AG09309 (cell line): ENCODE results near the gene CSRNP2.
A peak's percentile ranks its signal among the peaks of the same experiment; 100 is the strongest.

Experiments
- DNase-seq: peaks from one replicate; pipeline ENCODE4 v3.0.0-alpha.2; 2010; ENCODE audit warnings: low read depth
- H3K4me3 ChIP-seq: 2 replicates; pipeline ENCODE4 v1.5.1; 2011; ENCODE audit warnings: mild to moderate bottlenecking, low read depth, low read length, moderate library complexity; ENCODE audit not compliant: control insufficient read depth
- CTCF ChIP-seq: IDR thresholded peaks from 2 replicates; pipeline ENCODE4 v1.5.1; 2011; ENCODE audit warnings: mild to moderate bottlenecking, low read depth, low read length, inconsistent platforms; ENCODE audit not compliant: insufficient read depth, control insufficient read depth; ENCODE audit errors: missing control alignments

Gene CSRNP2, protein sequence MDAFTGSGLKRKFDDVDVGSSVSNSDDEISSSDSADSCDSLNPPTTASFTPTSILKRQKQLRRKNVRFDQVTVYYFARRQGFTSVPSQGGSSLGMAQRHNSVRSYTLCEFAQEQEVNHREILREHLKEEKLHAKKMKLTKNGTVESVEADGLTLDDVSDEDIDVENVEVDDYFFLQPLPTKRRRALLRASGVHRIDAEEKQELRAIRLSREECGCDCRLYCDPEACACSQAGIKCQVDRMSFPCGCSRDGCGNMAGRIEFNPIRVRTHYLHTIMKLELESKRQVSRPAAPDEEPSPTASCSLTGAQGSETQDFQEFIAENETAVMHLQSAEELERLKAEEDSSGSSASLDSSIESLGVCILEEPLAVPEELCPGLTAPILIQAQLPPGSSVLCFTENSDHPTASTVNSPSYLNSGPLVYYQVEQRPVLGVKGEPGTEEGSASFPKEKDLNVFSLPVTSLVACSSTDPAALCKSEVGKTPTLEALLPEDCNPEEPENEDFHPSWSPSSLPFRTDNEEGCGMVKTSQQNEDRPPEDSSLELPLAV

GRCh38 chr12:51083126-51083833 is at the start of gene CSRNP2:
CSRNP2 (minus strand) TSS chr12:51083596; CDS start chr12:51076561, 7,035 bp downstream.
- peak; percentile 80 for DNase-seq
- no peak for TF ChIP-seq CTCF

GRCh38 chr12:51132693-51133092 is 49.3 kb upstream of the CSRNP2 start:
- no peak for DNase-seq
- no peak for TF ChIP-seq CTCF

More at GRCh38 chr12:51083126-51083833, at the start of gene CSRNP2:
- H3K4me3 ChIP-seq, result peak within 1 kb of the TSS; percentile 89

DNA sequence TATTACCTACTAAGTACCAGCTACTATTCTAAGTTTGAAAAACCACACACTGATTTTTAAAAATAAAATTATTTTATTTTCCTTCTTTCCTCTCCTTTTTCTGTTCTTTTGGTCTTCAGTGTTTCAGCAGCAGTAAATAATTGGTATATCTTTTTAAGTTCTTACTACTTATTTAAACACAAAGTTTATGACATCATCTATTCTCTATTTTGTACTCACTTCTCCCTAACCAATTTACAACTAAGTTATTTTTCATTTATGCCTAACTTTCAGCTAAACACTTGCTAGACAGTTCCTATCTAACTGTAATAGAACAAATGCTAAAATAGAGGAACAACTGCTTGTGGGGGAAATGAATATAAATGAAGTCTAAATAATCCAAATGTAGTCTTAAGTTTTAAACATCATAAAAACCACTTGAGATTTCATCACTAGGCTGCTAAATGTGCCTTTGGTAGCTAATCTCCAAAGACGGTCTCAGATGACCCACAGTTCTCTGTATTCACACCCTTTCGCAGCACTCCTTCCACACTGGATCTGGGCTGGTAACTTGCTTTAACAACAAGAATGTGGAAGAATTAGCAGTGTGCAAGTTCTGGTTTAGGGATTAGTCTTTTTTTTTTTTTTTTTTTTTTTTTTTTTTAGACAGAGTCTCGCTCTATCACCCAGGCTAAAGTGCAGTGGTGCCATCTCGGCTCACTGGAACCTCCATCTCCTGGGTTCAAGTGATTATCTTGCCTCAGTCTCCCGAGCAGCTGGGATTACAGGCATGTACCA is 48.5 kb upstream of the CSRNP2 start:
- DNase-seq, result no peak
- TF ChIP-seq CTCF, result no peak

More at GRCh38 chr12:51132693-51133092, 49.3 kb upstream of the CSRNP2 start:
- H3K4me3 ChIP-seq, result no peak overlapping the region

GRCh38 chr12:51128919-51129318 is 45.5 kb upstream of the CSRNP2 start:
- H3K4me3 ChIP-seq, result no peak overlapping the region
- no peak for TF ChIP-seq CTCF
- DNase-seq, result no peak

More for the DNA sequence above, 48.5 kb upstream of the CSRNP2 start:
- H3K4me3 ChIP-seq, result no peak overlapping the region

GRCh38 chr12:51127050-51127729 is 43.8 kb upstream of the CSRNP2 start:
- DNase-seq, result no peak
- no peak overlapping the region for H3K4me3 ChIP-seq
- no peak for TF ChIP-seq CTCF
